GM20431 (cell line): ENCODE measurements around the gene BMERB1.

ENCODE experiments used
- in situ Hi-C: fragments of 300-500 bp; cut with MseI, MboI; formaldehyde crosslinking; loops from one replicate; pipeline ENCODE4 v1.15.0; 2020; ENCODE audit warnings: low sequenced_read_pairs; ENCODE audit not compliant: unreplicated experiment

The BMERB1 gene

GRCh38 chr16:15518381-15519351 lies 84.3 kb downstream of the BMERB1 start:
- in situ Hi-C loops = no loop called here

DNA sequence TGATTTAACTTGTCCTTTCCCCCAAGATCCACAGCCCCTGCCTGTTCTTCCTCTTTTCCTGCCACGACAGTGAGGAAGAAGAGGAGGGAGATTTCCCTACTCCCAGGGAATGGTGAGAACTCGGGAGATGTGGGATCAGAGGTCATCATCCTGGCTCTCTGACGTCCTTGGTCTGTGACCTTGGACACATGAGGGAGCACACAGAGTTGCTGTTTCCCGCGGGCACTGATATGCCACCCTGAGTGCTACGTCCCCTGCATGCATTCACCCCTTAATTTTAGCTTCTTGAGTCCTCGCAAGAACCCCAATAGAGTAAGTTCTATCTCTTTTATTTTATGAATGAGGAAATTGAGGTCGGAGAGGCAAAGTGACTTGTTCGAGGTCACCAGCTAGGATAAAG lies 85.4 kb downstream of the BMERB1 start:
- in situ Hi-C loops = no loop called here

- in situ Hi-C loops = no loop called here
Observed at GRCh38 chr16:15521390-15521757, 87.0 kb downstream of the BMERB1 start.

GRCh38 chr16:15521758-15522509 lies 87.5 kb downstream of the BMERB1 start:
- in situ Hi-C loops = no loop called here

- in situ Hi-C loops = no loop called here
Observed at GRCh38 chr16:15523092-15523541, 88.7 kb downstream of the BMERB1 start.

DNA sequence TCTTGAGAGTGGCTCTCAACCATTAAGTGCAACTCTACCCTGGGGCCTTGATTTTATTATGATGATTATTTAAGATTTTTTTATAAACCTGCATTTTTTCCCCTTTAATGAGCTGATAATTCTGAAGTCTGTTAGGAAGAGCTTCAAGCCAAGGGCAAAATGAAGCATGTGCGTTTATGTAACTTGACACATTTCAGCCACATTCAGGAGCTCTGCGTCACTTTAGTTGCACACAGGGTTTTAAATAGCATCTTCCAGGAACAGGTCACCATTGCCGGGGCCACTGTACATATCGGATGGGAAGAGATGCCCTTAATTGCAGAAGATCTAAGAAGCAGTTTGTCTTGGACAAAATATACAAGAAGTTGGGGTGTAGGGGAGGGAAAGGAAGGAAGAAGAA lies 89.6 kb downstream of the BMERB1 start:
- in situ Hi-C loops = no loop called here

DNA sequence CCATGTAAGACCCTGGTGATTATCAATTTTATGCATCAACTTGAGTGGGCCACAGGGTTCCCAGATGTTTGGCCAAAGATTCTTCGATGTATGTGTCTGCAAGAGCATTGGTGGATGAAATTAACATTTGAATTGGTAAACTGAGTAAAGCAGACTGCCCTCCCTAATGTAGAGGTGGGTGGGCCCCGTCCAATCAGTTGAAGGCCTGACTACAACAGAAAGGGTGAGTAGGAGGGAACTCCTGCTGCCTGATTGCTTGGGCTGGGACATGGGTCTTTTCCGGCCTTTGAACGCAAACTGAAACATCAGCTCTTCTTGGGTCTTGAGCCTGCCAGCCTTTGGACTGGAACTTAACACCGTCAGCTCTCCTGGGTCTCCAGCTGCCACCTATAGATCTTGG lies 90.6 kb downstream of the BMERB1 start:
- in situ Hi-C loops = no loop called here

GRCh38 chr16:15526097-15526496 lies 91.7 kb downstream of the BMERB1 start:
- in situ Hi-C loops = no loop called here

GRCh38 chr16:15526731-15527130 lies 92.3 kb downstream of the BMERB1 start:
- in situ Hi-C loops = no loop called here

- in situ Hi-C loops = no loop called here
Observed at GRCh38 chr16:15529673-15530072, 95.3 kb downstream of the BMERB1 start.

- in situ Hi-C loops = no loop called here
Observed at GRCh38 chr16:15530085-15530484, 95.7 kb downstream of the BMERB1 start.

DNA sequence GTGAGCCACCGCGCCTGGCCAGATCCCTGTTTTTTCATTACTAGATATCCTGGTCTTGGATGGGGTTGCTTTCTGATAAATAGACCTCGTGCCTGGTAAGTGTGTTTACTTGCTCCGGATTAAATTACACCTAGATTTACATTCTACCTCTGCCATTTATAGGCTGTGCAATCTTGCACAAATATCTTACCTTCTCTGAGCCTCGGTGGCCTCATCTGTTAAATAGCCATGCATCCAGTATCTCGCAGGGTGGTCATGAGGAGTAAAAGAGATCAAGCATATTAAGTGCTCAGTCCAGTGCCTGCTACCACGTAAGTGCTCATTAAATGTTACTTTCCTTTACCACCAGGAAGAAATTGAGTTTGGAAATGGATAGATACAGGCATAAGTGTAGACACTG lies 98.4 kb downstream of the BMERB1 start:
- in situ Hi-C loops = no loop called here

DNA sequence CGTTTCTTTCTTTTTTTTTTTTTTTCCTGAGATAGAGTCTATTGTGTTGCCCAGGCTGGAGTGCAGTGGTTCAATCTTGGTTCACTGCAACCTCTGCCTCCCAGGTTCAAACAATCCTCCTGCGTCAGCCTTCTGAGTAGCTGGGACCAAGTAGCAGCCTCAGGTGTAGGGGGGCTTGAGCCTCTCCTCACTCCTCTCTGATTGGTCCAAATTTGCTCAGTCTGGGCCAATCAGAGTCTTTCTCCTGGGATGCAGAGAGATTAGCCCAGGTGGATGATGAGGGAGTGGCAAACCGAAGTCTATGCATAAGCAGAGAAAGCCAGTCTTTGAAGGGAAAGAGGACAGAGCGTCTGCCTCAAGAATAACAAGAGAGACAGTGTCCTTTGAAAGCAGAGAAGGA lies 99.0 kb downstream of the BMERB1 start:
- in situ Hi-C loops = no loop called here

DNA sequence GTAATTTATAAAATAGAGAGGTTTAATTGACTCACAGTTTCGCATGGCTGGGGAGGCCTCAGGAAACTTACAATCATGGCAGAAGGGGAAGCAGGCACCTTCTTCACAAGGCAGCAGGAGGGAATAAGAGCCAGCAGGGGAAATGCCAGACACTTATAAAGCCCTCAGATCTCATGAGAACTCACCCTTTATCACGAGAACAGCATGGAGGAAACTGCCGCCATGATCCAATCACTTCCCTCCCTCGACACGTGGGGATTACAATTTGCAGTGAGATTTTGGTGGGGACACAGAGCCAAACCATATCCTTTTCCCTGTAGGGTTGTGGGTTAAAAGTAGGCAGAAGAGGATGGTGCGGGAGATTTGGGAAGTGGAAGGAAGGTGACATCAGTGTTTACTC lies 101.4 kb downstream of the BMERB1 start:
- in situ Hi-C loops = no loop called here

DNA sequence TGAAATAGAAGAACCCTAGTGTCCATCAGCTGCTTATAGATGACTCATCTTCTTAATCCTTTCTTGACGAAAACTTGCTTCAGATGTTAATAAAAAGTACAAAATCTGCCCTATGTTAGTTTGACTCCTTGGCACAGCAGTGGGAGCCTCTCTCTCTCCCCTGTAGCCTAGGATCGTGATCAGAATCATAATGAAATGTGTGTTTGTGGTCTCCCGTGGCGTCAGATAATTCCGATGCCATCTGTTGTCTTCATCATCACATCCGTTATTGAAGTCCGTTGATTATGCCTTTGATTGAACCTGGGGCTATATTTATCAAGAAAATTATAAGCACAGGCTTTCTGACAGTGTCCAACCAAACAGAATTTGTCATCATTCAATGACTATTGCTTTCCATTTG lies 102.5 kb downstream of the BMERB1 start:
- in situ Hi-C loops = no loop called here

- in situ Hi-C loops = no loop called here
Observed at GRCh38 chr16:15538507-15538906, 104.1 kb downstream of the BMERB1 start.

DNA sequence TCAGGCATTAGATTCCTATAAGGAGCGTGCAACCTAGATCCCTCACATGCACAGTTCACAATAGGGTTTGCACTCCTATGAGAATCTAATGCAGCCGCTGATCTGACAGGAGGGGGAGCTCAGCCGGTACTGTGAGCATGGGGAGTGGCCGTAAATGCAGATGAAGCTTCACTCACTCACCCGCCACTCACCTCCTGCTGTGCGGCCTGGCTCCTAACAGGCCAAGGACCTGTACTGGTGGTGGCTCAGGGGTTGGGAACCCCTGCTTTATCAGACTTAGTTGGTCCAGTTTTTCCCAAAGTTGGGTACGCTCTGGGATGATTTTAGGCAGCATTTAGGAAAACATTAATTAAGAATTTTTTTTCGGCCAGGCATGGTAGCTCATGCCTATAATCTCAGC lies 104.8 kb downstream of the BMERB1 start:
- in situ Hi-C loops = no loop called here

- in situ Hi-C loops = no loop called here
Observed at GRCh38 chr16:15542261-15542660, 107.9 kb downstream of the BMERB1 start.

- in situ Hi-C loops = no loop called here
Observed at GRCh38 chr16:15542734-15543347, 108.5 kb downstream of the BMERB1 start.

GRCh38 chr16:15544405-15544804 lies 110.0 kb downstream of the BMERB1 start:
- in situ Hi-C loops = no loop called here

DNA sequence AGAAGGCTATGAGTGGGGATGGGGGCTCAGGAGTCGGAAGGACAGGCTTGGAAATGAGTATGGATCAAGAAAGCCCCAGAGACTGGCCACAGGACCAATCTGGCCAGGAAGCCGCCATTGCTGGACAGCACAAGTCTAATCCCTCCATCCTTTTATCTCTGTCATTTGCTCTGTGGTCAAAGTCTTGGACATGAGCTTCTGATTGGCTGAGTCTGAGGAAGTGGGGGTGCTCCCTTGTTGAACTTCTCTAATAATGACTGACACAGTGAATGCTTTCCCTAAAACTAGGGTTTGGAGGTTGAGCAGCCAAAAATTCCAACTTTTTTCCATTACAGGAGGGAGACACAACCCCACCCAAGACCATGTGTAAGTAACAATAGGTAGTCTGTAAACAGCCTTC lies 111.2 kb downstream of the BMERB1 start:
- in situ Hi-C loops = no loop called here
